ENCODE data around the gene MAP9.
"Not testable (repeated sequence)": the region's sequence is repeated elsewhere in the genome, so short reads cannot be mapped to it uniquely, and the experiment has no call there.

The MAP9 gene

GRCh38 chr4:155321006-155321405 lies 55.8 kb downstream of the MAP9 start:
- DNase-seq (ENCODE audit: insufficient read length, low spot score) (no peak), FAIRE-seq (no peak)
- TF ChIP-seq POLR2A (IDR thresholded peaks at IDR 0.05; ENCODE audit: low read depth, low read length), result no peak

DNA sequence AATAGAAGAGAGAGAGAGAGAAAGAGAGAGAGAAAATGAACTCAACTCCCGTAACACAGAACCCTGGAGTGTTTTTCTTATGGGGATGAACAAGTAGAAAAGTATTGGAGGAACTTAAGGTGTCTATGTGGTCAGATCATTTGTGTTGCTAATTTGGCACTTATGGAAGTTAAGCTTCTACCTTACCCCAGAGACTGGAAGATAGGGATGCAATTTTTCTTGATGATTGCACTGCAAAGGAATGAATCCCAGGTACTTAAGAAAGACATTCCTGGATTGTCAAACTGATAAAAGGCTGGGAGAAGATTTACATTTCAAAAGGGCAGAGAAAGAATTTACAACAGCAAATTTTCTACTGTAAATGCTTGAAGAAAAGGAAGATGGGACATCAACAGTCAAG lies 57.2 kb downstream of the MAP9 start:
- TF ChIP-seq POLR2A (IDR thresholded peaks at IDR 0.05; ENCODE audit: low read depth, low read length), result no peak
- no peak for FAIRE-seq
- no peak for DNase-seq (ENCODE audit: insufficient read length, low spot score)

- FAIRE-seq; DNase-seq (ENCODE audit: insufficient read length, low spot score): not testable (repeated sequence)
Measured at GRCh38 chr4:155312027-155312426, 64.7 kb downstream of the MAP9 start.

DNA sequence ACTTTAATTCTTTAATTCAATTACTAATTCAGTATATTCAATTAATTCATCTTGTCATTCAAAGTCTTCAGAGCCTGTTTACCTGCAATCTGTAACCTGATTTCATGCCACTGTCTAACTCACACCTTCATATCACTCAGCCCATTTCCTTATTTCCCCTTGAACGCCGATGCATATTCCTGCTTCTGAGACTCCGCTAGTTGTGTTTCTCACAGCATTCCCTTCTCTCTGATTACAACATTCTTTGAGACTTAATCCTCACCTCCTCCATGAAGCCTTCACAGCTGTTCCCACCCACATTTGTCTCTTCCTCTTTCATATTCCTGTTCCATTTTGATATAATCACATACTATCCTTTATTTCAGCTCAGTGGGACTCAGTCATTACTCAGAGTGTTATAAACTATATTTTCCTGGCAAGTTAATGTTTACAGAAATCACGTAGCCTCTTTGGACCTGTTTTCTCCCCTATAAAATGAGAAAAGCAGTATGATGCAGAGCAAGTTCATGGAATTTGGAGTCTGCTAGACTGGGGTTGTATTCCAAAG lies 69.0 kb downstream of the MAP9 start:
- FAIRE-seq (no peak), DNase-seq (ENCODE audit: insufficient read length, low spot score) (no peak)
- no peak for TF ChIP-seq POLR2A (IDR thresholded peaks at IDR 0.05; ENCODE audit: low read depth, low read length)

- no peak for DNase-seq (ENCODE audit: insufficient read length, low spot score)
- no peak for FAIRE-seq
- no peak for TF ChIP-seq POLR2A (IDR thresholded peaks at IDR 0.05; ENCODE audit: low read depth, low read length)
Measured at GRCh38 chr4:155305619-155306018, 71.1 kb downstream of the MAP9 start.

DNA sequence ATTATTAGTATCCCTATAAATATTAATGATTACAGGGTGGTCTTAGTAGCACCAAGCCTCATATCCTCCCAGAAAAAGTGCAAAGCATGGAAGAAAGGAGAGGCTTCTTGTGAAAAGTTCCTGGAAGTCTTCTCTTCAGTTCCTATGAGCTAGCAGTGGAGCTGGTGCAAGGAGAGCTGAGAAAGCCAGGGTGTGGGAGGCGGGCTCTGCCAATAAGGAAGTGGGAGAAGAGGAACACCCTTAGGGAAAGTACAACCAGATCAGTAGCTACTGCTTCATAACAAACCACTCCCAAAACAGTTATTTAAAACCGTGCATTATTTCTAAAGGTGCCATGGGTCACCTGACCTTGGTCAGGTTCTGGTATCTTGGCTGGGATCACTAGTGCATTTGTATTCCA lies 72.4 kb downstream of the MAP9 start:
- FAIRE-seq, result no peak
- no peak for DNase-seq (ENCODE audit: insufficient read length, low spot score)
- TF ChIP-seq POLR2A (IDR thresholded peaks at IDR 0.05; ENCODE audit: low read depth, low read length), result no peak

- no peak for FAIRE-seq
- no peak for TF ChIP-seq POLR2A (IDR thresholded peaks at IDR 0.05; ENCODE audit: low read depth, low read length)
Measured at GRCh38 chr4:155299103-155299502, 77.7 kb downstream of the MAP9 start.

More at GRCh38 chr4:155299103-155299502, 77.7 kb downstream of the MAP9 start:
- DNase-seq (ENCODE audit: insufficient read length, low spot score), result no peak
